ENCODE data around the gene DDX6. TPM values are rescaled to one million over a fixed set of nuclear protein-coding genes. Genes with fewer than 3 reads are reported as not detected.
A peak's percentile ranks its signal among the peaks of the same experiment; 100 is the strongest.
"Not testable (repeated sequence)": the region's sequence is repeated elsewhere in the genome, so short reads cannot be mapped to it uniquely, and the experiment has no call there.

Gene DDX6
- total RNA-seq, result 100 to 1,000 TPM in 3 of 4 donors, 10 to 100 TPM in 1; 84.5 to 129 (median 108) TPM

- peak; percentile 80 for ATAC-seq (ENCODE audit: low FRiP score)
- peak; percentile 74 for DNase-seq (ENCODE audit: low spot score)
- no peak for TF ChIP-seq CTCF (IDR thresholded peaks at IDR 0.05)
Measured at GRCh38 chr11:118791111-118791960, at the start of gene DDX6. Gene DDX6, minus strand, starts transcription at chr11:118791164. Its CDS starts 4,913 bp downstream, at chr11:118786251.

GRCh38 chr11:118838905-118839553 is 48.1 kb upstream of the DDX6 start:
- no peak for ATAC-seq (ENCODE audit: low FRiP score)
- no peak for TF ChIP-seq CTCF (IDR thresholded peaks at IDR 0.05)
- DNase-seq (ENCODE audit: low spot score), result no peak

- DNase-seq (ENCODE audit: low spot score) (no peak), ATAC-seq (ENCODE audit: low FRiP score) (no peak)
- TF ChIP-seq CTCF (IDR thresholded peaks at IDR 0.05), result no peak
Measured at GRCh38 chr11:118837868-118838267, 46.9 kb upstream of the DDX6 start.

- TF ChIP-seq CTCF (IDR thresholded peaks at IDR 0.05), result no peak
- no peak for ATAC-seq (ENCODE audit: low FRiP score)
- DNase-seq (ENCODE audit: low spot score), result no peak
Measured at GRCh38 chr11:118834427-118835028, 43.6 kb upstream of the DDX6 start.

- no peak for TF ChIP-seq CTCF (IDR thresholded peaks at IDR 0.05)
- ATAC-seq (ENCODE audit: low FRiP score) (no peak), DNase-seq (ENCODE audit: low spot score) (no peak)
Measured at GRCh38 chr11:118827118-118827517, 36.2 kb upstream of the DDX6 start.

GRCh38 chr11:118822936-118823510 is 32.1 kb upstream of the DDX6 start:
- DNase-seq (ENCODE audit: low spot score); ATAC-seq (ENCODE audit: low FRiP score): not testable (repeated sequence)
